Measurements from ENCODE around the gene TFCP2. TPM values are rescaled to one million over a fixed set of nuclear protein-coding genes. Genes with fewer than 3 reads are reported as not detected.

The TFCP2 gene
- total RNA-seq, 1 experiment from 2014 or later = 52.6 TPM

DNA sequence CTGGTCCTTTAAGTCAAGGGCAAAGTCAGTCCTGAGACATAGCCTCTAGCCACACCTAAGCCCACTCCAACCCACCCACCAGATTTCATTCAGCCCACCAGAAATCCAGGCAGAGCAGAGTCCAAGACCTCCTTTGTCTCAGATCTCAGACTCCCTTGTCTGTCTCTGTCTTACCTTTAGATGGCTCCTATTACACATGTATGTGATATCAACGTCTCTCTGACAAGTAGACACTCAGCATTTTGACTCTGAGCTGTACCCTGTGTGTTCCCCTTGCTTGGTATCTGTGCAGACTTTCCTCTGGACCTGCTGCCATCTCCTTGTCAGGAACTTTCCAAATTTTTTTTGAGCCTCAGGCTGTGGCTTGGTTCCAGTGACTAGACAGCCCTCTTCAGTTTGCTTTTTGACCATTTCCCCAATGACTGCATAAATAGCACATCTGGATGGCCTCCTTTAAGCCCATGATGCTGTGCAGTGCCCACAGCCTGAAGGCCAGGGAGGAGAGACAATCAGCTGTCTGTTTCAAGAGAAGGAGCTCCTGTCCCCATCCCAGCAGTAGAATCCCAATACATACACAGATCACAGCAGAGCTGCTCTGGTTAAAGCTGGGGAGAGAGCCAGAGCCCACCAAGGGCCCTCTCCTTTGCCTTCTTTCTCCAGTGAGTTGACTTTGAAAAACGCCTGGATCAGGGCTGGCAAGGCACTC is 37.9 kb upstream of the TFCP2 start:
- H3K4me3 Mint-ChIP-seq (ENCODE audit: unreplicated experiment) = no peak overlapping the region
- ChIA-PET POLR2A (no interaction called here), CTCF (interaction anchor here (0.6 to 1.7 kb wide), 2 partner anchors 8 to 131 kb away, joined by 3 to 5 read pairs; no protein-coding TSS in a partner anchor)
- Histone ChIP-seq H3K36me3 (ENCODE audit: control insufficient read depth, insufficient read depth, low read length) (no peaks in the 10 kb centered on the region; the same call in 1 of the 2 replicates), H3K9me3 (no peaks in the 10 kb centered on the region), H3K4me3 (ENCODE audit: low read depth, low read length) (no peak overlapping the region), H3K4me1 (no peaks in the 10 kb centered on the region), H3K27me3 (replicated peaks; ENCODE audit: control insufficient read depth, insufficient read depth, low read length) (no peaks in the 10 kb centered on the region)
- intact Hi-C loops (cut with micrococcal nuclease; ENCODE audit: unreplicated experiment) = no loop called here
- H3K9me3 Mint-ChIP-seq (ENCODE audit: unreplicated experiment) = no peaks in the 10 kb centered on the region
- no peaks in the 10 kb centered on the region for H3K4me1 Mint-ChIP-seq (ENCODE audit: low read depth, unreplicated experiment)
- H3K27me3 Mint-ChIP-seq (ENCODE audit: insufficient read depth, unreplicated experiment) = no peaks in the 10 kb centered on the region
- H3K27ac Mint-ChIP-seq (ENCODE audit: unreplicated experiment) = no peak overlapping the region
- no peak for DNase-seq
- no TSS peak for BruUV-seq (replicated peaks)
- no peaks in the 10 kb centered on the region for H3K36me3 Mint-ChIP-seq (ENCODE audit: insufficient read depth, unreplicated experiment)
- TF ChIP-seq, protein P1, sequence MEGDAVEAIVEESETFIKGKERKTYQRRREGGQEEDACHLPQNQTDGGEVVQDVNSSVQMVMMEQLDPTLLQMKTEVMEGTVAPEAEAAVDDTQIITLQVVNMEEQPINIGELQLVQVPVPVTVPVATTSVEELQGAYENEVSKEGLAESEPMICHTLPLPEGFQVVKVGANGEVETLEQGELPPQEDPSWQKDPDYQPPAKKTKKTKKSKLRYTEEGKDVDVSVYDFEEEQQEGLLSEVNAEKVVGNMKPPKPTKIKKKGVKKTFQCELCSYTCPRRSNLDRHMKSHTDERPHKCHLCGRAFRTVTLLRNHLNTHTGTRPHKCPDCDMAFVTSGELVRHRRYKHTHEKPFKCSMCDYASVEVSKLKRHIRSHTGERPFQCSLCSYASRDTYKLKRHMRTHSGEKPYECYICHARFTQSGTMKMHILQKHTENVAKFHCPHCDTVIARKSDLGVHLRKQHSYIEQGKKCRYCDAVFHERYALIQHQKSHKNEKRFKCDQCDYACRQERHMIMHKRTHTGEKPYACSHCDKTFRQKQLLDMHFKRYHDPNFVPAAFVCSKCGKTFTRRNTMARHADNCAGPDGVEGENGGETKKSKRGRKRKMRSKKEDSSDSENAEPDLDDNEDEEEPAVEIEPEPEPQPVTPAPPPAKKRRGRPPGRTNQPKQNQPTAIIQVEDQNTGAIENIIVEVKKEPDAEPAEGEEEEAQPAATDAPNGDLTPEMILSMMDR (IDR thresholded peaks at IDR 0.05; ENCODE audit: insufficient read depth in 1 of 2, low read depth in 1 of 2, low read length in 1 of 2, severe bottlenecking in 1 of 2, unreplicated experiment in 1 of 2) = no peak

DNA sequence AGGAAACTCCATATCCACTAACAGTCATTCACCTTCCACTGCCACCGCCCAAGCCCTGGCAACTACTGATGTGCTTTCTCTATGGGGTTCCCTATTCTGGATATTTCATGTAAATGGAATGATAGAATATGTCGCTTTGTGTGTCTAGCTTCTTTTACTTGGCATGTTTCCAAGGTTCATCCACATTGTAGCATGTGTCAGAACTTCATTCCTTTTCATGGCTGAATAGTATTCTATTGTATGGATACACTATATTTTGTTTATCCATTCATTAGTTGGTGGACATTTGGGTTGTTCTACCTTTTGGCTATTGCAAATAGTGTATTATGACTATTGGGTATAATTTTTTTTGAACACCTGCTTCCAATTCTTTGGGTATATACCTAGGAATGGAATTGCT is 36.3 kb upstream of the TFCP2 start:
- H3K4me3 Mint-ChIP-seq (ENCODE audit: unreplicated experiment) = no peak overlapping the region
- H3K27me3 Mint-ChIP-seq (ENCODE audit: insufficient read depth, unreplicated experiment) = no peaks in the 10 kb centered on the region
- BruUV-seq (replicated peaks) = no TSS peak
- H3K36me3 ChIP-seq (ENCODE audit: control insufficient read depth, insufficient read depth, low read length) = no peaks in the 10 kb centered on the region; the same call in 1 of the 2 replicates
- H3K36me3 Mint-ChIP-seq (ENCODE audit: insufficient read depth, unreplicated experiment) = no peaks in the 10 kb centered on the region
- no peaks in the 10 kb centered on the region for H3K4me1 ChIP-seq
- no peaks in the 10 kb centered on the region for H3K9me3 ChIP-seq
- no peak overlapping the region for H3K27ac Mint-ChIP-seq (ENCODE audit: unreplicated experiment)
- no peaks in the 10 kb centered on the region for H3K9me3 Mint-ChIP-seq (ENCODE audit: unreplicated experiment)
- TF ChIP-seq, protein P1 (IDR thresholded peaks at IDR 0.05; ENCODE audit: insufficient read depth in 1 of 2, low read depth in 1 of 2, low read length in 1 of 2, severe bottlenecking in 1 of 2, unreplicated experiment in 1 of 2) = no peak
- CTCF ChIA-PET = no interaction called here
- intact Hi-C loops (cut with micrococcal nuclease; ENCODE audit: unreplicated experiment) = no loop called here
- no peak overlapping the region for H3K4me3 ChIP-seq (ENCODE audit: low read depth, low read length)
- DNase-seq = no peak
- H3K27me3 ChIP-seq (replicated peaks; ENCODE audit: control insufficient read depth, insufficient read depth, low read length) = no peaks in the 10 kb centered on the region
- POLR2A ChIA-PET = no interaction called here
- H3K4me1 Mint-ChIP-seq (ENCODE audit: low read depth, unreplicated experiment) = no peaks in the 10 kb centered on the region

DNA sequence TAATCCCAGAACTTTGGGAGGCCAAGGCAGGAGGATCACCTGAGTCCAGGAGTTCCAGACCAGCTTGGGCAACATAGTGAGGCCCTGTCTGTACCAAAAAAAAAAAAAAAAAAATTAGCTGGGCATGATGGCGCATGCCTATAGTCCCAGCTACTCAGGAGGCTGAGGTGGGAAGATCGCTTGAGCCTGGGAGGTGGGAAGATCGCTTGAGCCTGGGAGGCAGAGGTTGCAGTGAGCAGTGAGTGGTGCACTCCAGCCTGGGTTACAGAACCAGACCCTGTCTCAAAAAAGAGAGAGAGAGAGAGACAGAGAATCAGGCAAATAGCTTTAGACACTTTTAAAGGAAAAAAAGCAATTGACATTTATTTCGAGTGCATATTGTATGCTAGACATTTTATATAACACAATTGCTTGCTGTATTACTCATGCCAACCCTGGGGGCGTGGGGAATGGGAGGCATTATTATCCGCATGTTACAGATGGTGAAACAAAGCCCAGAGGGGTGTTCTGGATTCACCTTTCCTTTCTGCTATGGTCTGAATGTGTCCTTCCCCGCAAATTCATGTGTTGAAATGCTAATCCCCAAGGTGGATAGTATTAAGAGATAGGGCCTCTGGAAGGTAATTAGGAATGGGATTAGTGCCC is 35.2 kb upstream of the TFCP2 start:
- H3K36me3 ChIP-seq (ENCODE audit: control insufficient read depth, insufficient read depth, low read length) = no peaks in the 10 kb centered on the region
- Mint-ChIP-seq H3K4me3 (ENCODE audit: unreplicated experiment) (no peak overlapping the region), H3K27me3 (ENCODE audit: insufficient read depth, unreplicated experiment) (no peaks in the 10 kb centered on the region), H3K36me3 (ENCODE audit: insufficient read depth, unreplicated experiment) (no peaks in the 10 kb centered on the region), H3K4me1 (ENCODE audit: low read depth, unreplicated experiment) (peaks cover 6% of the 10 kb centered on the region), H3K9me3 (ENCODE audit: unreplicated experiment) (no peaks in the 10 kb centered on the region), H3K27ac (ENCODE audit: unreplicated experiment) (no peak overlapping the region)
- H3K4me3 ChIP-seq (ENCODE audit: low read depth, low read length) = no peak overlapping the region
- H3K9me3 ChIP-seq = no peaks in the 10 kb centered on the region
- H3K4me1 ChIP-seq = no peaks in the 10 kb centered on the region
- TF ChIP-seq, protein P1 (IDR thresholded peaks at IDR 0.05; ENCODE audit: insufficient read depth in 1 of 2, low read depth in 1 of 2, low read length in 1 of 2, severe bottlenecking in 1 of 2, unreplicated experiment in 1 of 2) = no peak
- no peak for DNase-seq
- H3K27me3 ChIP-seq (replicated peaks; ENCODE audit: control insufficient read depth, insufficient read depth, low read length) = no peaks in the 10 kb centered on the region
- intact Hi-C loops (cut with micrococcal nuclease; ENCODE audit: unreplicated experiment) = no loop called here
- ChIA-PET POLR2A (no interaction called here), CTCF (no interaction called here)
- BruUV-seq (replicated peaks) = no TSS peak
